ENCODE data around the gene NCKAP5. TPM values are rescaled to one million over a fixed set of nuclear protein-coding genes. Genes with fewer than 3 reads are reported as not detected.
A peak's percentile ranks its signal among the peaks of the same experiment; 100 is the strongest.

Gene NCKAP5
- total and polyA plus RNA-seq, 11 donors: 0.51 to 10.5 (median 5.2) TPM

DNA sequence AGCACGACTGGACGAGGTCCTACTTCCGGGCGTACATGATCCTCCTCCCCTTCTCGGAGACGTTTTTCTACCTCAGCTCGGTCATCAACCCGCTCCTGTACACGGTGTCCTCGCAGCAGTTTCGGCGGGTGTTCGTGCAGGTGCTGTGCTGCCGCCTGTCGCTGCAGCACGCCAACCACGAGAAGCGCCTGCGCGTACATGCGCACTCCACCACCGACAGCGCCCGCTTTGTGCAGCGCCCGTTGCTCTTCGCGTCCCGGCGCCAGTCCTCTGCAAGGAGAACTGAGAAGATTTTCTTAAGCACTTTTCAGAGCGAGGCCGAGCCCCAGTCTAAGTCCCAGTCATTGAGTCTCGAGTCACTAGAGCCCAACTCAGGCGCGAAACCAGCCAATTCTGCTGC, 923.1 kb downstream of the NCKAP5 start:
- no peak for TF ChIP-seq POLR2A (IDR thresholded peaks at IDR 0.05)
- TF ChIP-seq, protein P1, sequence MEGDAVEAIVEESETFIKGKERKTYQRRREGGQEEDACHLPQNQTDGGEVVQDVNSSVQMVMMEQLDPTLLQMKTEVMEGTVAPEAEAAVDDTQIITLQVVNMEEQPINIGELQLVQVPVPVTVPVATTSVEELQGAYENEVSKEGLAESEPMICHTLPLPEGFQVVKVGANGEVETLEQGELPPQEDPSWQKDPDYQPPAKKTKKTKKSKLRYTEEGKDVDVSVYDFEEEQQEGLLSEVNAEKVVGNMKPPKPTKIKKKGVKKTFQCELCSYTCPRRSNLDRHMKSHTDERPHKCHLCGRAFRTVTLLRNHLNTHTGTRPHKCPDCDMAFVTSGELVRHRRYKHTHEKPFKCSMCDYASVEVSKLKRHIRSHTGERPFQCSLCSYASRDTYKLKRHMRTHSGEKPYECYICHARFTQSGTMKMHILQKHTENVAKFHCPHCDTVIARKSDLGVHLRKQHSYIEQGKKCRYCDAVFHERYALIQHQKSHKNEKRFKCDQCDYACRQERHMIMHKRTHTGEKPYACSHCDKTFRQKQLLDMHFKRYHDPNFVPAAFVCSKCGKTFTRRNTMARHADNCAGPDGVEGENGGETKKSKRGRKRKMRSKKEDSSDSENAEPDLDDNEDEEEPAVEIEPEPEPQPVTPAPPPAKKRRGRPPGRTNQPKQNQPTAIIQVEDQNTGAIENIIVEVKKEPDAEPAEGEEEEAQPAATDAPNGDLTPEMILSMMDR (IDR thresholded peaks at IDR 0.05): no peak
- intact Hi-C loops (cut with DNase I): no loop called here
- DNase-seq (no peak), ATAC-seq (no peak)
- 85 to 96% (median 90%) methylated on average over 35 of the region's 35 CpGs for WGBS, 4 donors
- peaks cover 0 to 22% (median 0%) of the 10 kb centered on the region in 9 donors for H3K27me3 ChIP-seq
- no peaks in the 10 kb centered on the region for H3K36me3 ChIP-seq
- no peaks in the 10 kb centered on the region for H3K9me3 ChIP-seq
- no peak overlapping the region for H3K27ac ChIP-seq
- H3K4me1 ChIP-seq: no peaks in the 10 kb centered on the region
- H3K4me3 ChIP-seq: no peak overlapping the region

DNA sequence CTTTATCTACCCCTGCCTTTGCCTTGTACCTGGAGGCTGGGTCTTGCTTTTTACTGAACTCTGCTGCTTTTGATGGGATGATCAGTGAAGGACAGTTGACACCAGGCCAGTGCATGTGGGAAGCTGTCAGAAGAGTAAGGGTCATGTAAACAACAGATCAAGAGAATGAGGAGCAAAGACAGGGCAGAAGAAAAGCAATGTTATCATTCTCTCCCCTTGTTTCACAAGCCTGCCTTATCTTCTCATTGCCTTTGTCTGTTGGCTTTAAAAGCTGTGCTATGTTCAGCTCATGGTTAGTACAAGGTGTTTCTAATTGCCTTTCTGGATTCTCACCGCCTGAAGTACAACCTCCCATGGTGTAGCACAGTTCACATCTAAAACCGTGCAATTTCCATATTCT, 925.8 kb downstream of the NCKAP5 start:
- Histone ChIP-seq H3K9me3 (no peaks in the 10 kb centered on the region), H3K27ac (no peak overlapping the region), H3K27me3 (peaks cover 0 to 13% (median 0%) of the 10 kb centered on the region in 9 donors), H3K36me3 (no peaks in the 10 kb centered on the region), H3K4me3 (no peak overlapping the region), H3K4me1 (no peaks in the 10 kb centered on the region)
- intact Hi-C loops (cut with DNase I): no loop called here
- WGBS, 4 donors: 33 to 47% (median 42%) methylated on average over 2 of the region's 2 CpGs
- ATAC-seq: peak in 1 of 4 donors; percentile 46
- DNase-seq: no peak
- TF ChIP-seq, protein P1 (IDR thresholded peaks at IDR 0.05): no peak
- no peak for TF ChIP-seq POLR2A (IDR thresholded peaks at IDR 0.05)

DNA sequence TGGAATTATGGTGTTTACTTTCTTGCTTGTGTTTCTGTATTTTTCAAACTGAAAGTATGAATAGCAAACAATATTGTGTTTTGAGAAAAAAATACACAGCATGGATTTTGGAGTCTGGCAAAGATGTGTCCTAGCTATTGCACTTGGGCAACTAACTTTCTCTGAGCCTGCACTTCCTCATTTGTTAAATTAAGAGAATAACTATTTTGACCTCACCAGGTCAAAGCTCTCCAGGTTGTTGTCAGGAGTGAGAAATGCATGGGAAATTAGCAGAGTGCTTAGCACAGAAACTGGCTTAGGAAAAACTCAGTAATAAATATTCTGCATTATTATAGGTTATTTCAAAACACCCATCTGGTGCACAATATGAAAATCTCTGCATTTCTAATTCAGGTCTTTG, 926.4 kb downstream of the NCKAP5 start:
- no peak overlapping the region for H3K27ac ChIP-seq
- ATAC-seq: no peak
- intact Hi-C loops (cut with DNase I): no loop called here

DNA sequence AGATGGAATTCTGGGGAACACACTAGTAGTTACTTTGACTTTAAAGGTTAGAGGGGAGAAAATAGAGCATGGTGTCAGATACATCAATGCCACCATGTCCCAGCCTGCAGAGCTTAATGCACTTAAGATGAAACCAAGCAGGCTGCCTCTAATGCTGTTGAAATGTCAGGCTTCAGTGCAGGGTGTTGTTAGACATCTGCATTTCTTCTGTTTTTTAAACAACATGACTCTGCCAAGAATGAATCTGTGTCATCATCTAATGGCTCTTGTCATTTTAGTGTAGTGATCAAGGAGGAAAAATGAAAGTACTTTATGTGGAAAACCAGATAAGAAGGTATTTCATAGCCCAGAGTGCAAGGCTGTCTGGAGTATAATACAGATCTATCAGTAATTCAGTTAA, 928.1 kb downstream of the NCKAP5 start:
- intact Hi-C loops (cut with DNase I): no loop called here
- Histone ChIP-seq H3K4me3 (no peak overlapping the region), H3K36me3 (no peaks in the 10 kb centered on the region), H3K4me1 (no peaks in the 10 kb centered on the region), H3K9me3 (no peaks in the 10 kb centered on the region), H3K27ac (no peak overlapping the region), H3K27me3 (peaks cover 0 to 9% (median 0%) of the 10 kb centered on the region in 9 donors)
- no peak for DNase-seq
- peak in 1 of 4 donors; percentile 37 for ATAC-seq
- TF ChIP-seq, protein P1 (IDR thresholded peaks at IDR 0.05): no peak
- TF ChIP-seq POLR2A (IDR thresholded peaks at IDR 0.05): no peak

More for the DNA sequence above, 926.4 kb downstream of the NCKAP5 start:
- Histone ChIP-seq H3K27me3 (peaks cover 0 to 13% (median 0%) of the 10 kb centered on the region in 9 donors), H3K4me1 (no peaks in the 10 kb centered on the region), H3K36me3 (no peaks in the 10 kb centered on the region), H3K9me3 (no peaks in the 10 kb centered on the region), H3K4me3 (no peak overlapping the region)
- no peak for TF ChIP-seq POLR2A (IDR thresholded peaks at IDR 0.05)
- TF ChIP-seq, protein P1 (IDR thresholded peaks at IDR 0.05): no peak
- DNase-seq: no peak
